GM21390 (cell line): ENCODE measurements around the gene MID2.
"Not testable (repeated sequence)": the region's sequence is repeated elsewhere in the genome, so short reads cannot be mapped to it uniquely, and the experiment has no call there.

Source experiments
- ATAC-seq: cut with Tn5 transposase; IDR thresholded peaks from one replicate; pipeline ENCODE4 v1.9.1; 2021; ENCODE audit not compliant: unreplicated experiment

MID2 gene

GRCh38 chrX:107825698-107826237, at the start of gene MID2:
Gene MID2 (plus strand): TSS chrX:107825866. CDS start chrX:107826427, 561 bp downstream.
- ATAC-seq, result peak; percentile 37

GRCh38 chrX:107776649-107777535, 48.8 kb upstream of the MID2 start:
- ATAC-seq, result peak; percentile 73

- no peak for ATAC-seq
These were observed 48.2 kb upstream of the MID2 start, which contains the start of gene NCBP2L for GRCh38 chrX:107777536-107777832. Gene NCBP2L (plus strand): TSS chrX:107777733. CDS start chrX:107794221, 16,488 bp downstream.

- ATAC-seq, result no peak
These were observed 45.1 kb upstream of the MID2 start for GRCh38 chrX:107780525-107780924.

GRCh38 chrX:107787827-107788226, 37.8 kb upstream of the MID2 start:
- no peak for ATAC-seq

GRCh38 chrX:107804427-107804826, 21.2 kb upstream of the MID2 start:
- no peak for ATAC-seq

- no peak for ATAC-seq
These were observed 20.5 kb upstream of the MID2 start for GRCh38 chrX:107805179-107805578.

GRCh38 chrX:107810053-107810452, 15.6 kb upstream of the MID2 start:
- ATAC-seq, result not testable (repeated sequence)

- no peak for ATAC-seq
These were observed 6.7 kb upstream of the MID2 start for GRCh38 chrX:107818900-107819521.

- no peak for ATAC-seq
These were observed 2.6 kb upstream of the MID2 start for GRCh38 chrX:107823042-107823441.

GRCh38 chrX:107823456-107823855, 2.2 kb upstream of the MID2 start:
- no peak for ATAC-seq

- ATAC-seq, result peak; percentile 67
These were observed 768 bp downstream of the MID2 start for GRCh38 chrX:107826238-107827029.

GRCh38 chrX:107827030-107827831, 1.6 kb downstream of the MID2 start:
- no peak for ATAC-seq

- no peak for ATAC-seq
These were observed 2.2 kb downstream of the MID2 start for GRCh38 chrX:107827852-107828251.

- ATAC-seq, result no peak
These were observed 4.2 kb downstream of the MID2 start for GRCh38 chrX:107829878-107830277.

GRCh38 chrX:107831071-107831730, 5.5 kb downstream of the MID2 start:
- no peak for ATAC-seq

GRCh38 chrX:107834275-107835201, 8.9 kb downstream of the MID2 start:
- no peak for ATAC-seq

GRCh38 chrX:107836958-107837357, 11.3 kb downstream of the MID2 start:
- no peak for ATAC-seq

GRCh38 chrX:107840971-107841370, 15.3 kb downstream of the MID2 start:
- ATAC-seq, result no peak
